HG03575 (cell line): ENCODE results near the gene ARRDC2.
"Not testable (repeated sequence)": the region's sequence is repeated elsewhere in the genome, so short reads cannot be mapped to it uniquely, and the experiment has no call there.

ENCODE experiments used
- ATAC-seq: cut with Tn5 transposase; IDR thresholded peaks from one replicate; pipeline ENCODE4 v1.9.1; 2021; ENCODE audit not compliant: unreplicated experiment, insufficient number of reproducible peaks, low FRiP score; ENCODE audit errors: extremely low read depth

ARRDC2 gene

GRCh38 chr19:17986569-17986968 is 21.4 kb upstream of the ARRDC2 start:
- ATAC-seq, result not testable (repeated sequence)

DNA sequence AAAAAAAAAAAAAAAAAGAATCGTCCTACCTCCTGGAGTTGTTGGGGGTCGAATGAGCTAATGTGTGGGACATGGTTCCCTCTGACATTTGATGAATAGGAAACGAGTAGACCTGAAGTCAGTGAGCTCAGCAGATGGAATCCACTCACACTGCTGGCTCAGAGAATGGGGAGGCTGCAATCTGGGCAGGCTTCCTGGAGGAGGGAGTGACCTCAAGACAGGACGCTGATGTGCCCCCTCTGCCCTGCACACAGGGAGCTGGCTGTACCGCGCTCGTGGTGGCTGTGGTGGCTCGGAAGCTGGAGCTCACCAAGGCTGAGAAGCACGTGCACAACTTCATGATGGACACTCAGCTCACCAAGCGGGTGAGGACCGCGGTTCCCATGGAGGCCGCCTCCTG is 19.8 kb upstream of the ARRDC2 start:
- no peak for ATAC-seq

- ATAC-seq, result no peak
Observed at GRCh38 chr19:17989425-17990094, 18.4 kb upstream of the ARRDC2 start.

- ATAC-seq, result no peak
Observed at GRCh38 chr19:17993076-17993813, 14.7 kb upstream of the ARRDC2 start.

GRCh38 chr19:17996826-17997316 is 11.1 kb upstream of the ARRDC2 start:
- no peak for ATAC-seq

DNA sequence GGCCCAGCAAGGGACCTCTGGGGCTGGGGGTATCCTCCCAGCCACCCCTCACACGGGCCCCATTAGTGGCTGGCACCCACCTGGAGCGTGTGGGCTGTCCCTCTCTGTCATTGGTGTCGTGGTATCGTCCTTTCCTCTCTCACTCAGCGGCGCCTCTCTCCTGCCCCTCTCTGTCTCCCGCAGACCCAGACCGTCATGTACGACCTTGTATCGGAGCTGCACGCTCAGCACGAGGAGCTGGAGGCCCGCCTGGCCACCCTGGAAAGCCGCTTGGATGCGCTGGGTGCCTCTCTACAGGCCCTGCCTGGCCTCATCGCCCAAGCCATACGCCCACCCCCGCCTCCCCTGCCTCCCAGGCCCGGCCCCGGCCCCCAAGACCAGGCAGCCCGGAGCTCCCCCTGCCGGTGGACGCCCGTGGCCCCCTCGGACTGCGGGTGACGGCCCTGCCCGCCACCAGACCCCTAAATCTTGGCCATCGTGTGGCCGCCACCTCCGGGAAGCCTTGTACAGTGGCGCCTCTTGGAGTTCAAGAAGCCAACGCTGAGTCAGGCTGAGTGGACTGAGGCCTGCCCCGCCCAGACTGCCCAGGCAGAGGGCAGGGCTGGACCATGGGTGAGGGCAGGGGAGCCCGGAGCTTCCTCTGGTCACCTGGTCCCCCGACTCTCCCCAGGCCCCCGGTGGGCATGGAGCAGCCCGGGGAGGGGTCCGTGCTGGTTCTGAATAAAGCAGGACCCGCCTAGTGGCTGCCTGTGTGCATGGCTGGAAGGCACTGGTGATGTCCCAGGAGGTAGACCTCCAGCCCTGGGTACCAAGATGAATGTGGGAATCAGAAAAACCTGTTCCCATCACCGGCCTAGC is 9.8 kb upstream of the ARRDC2 start:
- no peak for ATAC-seq

GRCh38 chr19:17998827-17999150 is 9.2 kb upstream of the ARRDC2 start:
- ATAC-seq, result no peak

DNA sequence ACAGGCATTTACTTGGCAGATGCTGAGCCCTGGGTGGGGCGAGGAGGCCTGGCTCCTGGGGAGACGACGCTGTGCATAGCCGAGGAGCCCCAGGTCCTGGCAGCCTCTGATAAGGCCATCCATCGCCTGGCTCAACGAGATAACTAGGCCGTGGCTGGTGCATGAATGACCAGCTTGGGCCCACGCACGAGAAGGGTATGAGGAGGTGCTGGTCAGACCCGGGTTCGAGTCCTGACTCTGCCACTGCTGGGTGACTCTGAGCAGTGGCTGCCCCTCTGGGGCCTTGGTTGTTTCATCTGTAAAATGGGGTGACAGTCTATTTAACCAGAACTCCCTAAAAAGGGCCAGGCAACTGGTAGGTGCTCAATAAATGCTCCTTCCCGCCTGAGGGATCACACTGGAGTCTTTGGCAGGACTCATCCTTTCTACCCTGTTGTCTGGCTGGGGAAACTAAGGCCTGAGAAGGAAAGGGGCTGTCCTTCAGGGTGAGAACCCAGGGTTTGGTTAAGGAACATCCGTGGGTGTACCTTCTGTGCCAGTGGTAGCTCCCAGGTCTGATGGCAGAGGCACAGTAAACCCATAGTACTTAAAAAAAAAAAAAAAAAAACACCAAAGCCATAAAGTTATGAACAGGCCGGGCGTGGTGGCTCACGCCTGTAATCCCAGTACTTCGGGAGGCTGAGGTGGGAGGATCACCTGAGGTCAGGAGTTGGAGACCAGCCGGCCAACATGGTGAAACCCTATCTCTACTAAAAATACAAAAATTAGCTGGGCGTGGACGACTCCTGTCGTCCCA is 8.1 kb upstream of the ARRDC2 start:
- no peak for ATAC-seq

DNA sequence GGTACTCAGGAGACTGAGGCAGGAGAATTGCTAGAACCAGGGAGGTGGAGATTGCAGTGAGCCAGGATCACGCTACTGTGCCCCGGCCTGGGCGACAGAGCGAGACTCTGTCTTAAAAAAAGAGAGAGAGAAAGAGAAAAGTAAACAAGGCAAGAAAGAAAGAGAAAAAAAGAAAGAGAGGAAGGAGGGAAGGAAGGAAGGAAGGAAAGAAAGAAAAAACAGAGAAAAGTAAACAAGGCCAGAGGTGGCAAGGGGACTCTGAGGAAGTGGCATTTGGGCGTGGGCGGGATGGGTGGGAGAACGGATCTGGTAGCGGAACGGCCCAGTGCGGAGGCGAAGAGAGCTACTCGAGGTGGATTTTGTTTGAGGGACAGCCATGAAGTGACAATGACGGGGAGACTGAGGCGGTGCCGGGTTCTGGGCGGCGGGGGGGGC is 7.5 kb upstream of the ARRDC2 start:
- no peak for ATAC-seq

GRCh38 chr19:18000915-18001776 is 6.8 kb upstream of the ARRDC2 start:
- no peak for ATAC-seq

DNA sequence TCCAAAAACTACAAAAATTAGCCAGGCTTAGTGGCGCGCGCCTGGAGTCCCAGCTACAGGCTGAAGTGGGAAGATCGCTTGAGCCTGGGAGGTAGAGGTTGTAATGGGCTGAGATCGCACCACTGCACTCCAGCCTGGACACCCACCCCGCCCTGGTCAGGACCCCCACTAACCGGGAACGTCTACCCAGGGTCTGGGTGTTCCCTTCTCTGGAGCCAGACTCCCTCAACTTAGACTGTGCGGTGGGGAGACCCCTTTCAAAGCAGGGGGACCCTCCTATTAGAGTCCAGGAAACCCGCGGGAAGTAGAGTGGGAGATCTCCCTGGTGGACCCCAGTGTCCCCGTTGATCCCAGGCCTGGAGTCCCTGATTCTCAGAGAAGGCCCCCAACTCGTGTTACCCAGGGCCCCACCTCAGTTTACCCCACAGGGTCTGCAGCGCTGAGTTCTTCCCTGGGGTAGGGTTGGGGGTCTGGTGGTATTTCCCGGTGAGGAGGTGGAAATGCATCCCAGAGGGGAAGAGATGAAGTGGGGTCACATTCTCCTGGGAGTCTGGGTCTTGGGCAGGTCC is 6.1 kb upstream of the ARRDC2 start:
- no peak for ATAC-seq

- no peak for ATAC-seq
Observed at GRCh38 chr19:18002347-18002850, 5.6 kb upstream of the ARRDC2 start.

- not testable (repeated sequence) for ATAC-seq
Observed at GRCh38 chr19:18005750-18006149, 2.2 kb upstream of the ARRDC2 start.

DNA sequence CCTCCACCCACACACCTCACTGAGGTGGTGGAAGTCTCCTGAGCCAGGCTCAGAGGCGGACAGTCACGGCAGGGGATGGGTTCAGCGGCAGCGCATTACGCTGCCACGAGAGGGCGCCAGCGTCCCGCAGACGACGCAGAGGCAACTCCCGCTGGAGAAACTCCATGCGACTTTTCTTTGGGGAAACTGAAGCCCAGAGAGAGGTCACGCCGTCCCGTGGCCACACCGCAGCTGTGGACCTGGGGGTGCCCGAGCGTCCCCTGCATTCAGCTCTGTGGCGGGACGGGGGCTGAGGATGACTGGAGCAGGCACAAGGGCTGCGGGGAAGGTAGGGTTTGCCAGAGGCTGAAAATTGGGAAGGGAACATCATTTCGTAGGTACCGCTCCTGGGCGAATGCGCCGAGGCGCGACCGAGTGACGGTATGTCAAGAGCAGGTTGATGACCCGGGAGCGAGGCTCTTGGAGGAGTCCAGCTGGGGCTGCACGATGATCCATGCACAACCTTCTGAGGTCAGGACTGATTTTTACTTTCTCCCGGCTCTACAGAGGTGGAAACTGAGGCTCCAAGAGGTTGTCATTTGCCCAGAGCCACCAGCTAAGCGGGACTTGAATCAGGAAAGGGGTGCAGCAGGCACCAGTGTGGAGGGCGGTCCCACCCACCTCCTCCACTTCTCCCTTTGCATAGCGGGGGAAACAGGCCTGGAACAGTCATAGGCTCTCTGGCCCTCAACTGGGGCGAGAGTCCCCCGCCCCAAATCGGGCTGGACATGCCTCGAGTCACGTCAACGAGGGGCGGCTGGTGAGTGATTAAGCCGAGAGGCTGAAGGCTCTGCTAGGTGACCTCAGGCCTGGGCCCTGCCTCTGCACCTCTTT is 690 bp upstream of the ARRDC2 start:
- ATAC-seq, result no peak

- ATAC-seq, result no peak
Observed at GRCh38 chr19:18008814-18009213, 844 bp downstream of the ARRDC2 start.

GRCh38 chr19:18009412-18010066 is 1.6 kb downstream of the ARRDC2 start:
- no peak for ATAC-seq
